ENCODE data around the gene BTK.
"Not testable (repeated sequence)": the region's sequence is repeated elsewhere in the genome, so short reads cannot be mapped to it uniquely, and the experiment has no call there.

Gene BTK

DNA sequence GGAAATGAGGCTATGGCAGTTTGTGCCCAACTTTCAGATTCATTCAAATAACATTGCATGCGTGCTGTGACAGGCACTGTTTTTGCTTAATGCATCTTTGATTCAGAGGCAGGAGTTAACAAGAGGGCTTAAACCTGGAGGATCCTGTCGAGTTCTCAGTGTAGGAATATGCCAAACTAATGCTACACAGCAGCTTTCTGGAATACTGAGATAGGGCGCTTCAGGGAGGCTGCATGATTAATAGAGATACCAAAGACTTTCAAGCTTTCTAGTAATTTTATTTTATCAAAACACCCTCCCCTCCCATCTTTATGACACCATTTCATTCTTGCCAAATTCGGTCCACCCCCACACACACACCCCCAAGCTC lies 36.8 kb downstream of the BTK start:
- Histone ChIP-seq H3K4me3 (ENCODE audit: low read length) (peak overlapping the region; percentile 64), H3K27me3 (ENCODE audit: insufficient read depth, low read length) (no peaks in the 10 kb centered on the region), H2AFZ (ENCODE audit: low read depth, low read length) (peak overlapping the region; percentile 90), H3K4me1 (ENCODE audit: insufficient read depth, low read length) (peaks cover 9% of the 10 kb centered on the region), H3K36me3 (ENCODE audit: insufficient read depth, low read length) (no peaks in the 10 kb centered on the region), H3K9me3 (ENCODE audit: low read length) (no peaks in the 10 kb centered on the region)

DNA sequence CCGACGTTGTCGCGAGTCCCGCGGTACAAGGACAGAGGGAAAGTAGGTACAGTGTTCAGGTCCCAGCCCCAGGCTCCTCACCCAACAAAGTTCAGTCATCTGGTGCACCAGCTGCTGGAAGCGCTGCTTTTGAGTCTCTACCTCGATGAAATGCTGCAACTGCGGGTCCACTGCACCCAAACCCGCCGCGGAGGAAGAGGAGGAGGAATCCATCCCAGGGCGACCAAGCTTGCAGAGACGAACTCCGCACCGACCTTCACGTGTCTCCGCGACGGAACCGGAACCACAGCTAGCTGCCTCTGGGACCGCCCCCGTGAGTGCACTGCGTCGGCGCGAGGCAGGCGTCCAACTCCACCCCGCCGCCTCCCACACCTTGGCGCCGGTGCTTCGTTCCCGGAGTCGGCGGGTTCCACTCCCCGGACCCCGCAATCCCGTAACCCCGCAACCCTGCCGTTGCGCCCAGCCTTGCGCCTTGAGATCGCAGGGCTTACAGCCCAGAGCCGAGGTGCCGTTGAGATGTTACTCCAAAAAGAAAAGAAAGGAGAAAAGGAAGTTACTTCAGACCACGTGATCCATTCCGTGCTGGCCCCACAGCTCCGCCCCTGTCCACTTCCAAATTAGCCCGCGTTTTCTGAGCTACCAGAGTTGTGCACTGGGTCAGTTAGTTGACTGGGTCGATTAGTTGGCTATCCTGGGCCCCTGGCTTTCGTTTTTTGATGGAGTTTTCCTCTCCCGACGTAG lies 37.4 kb downstream of the BTK start, which contains the start of gene TIMM8A:
Gene TIMM8A (minus strand): TSS at position 291 of the 741 bp plus-strand sequence. CDS start 78 bp downstream, at position 213.
- H3K4me3 ChIP-seq (ENCODE audit: low read length): peak within 1 kb of the TSS; percentile 64
- no peaks in the 10 kb centered on the region for H3K36me3 ChIP-seq (ENCODE audit: insufficient read depth, low read length)
- peak within 1 kb of the TSS; percentile 90 for H2AFZ ChIP-seq (ENCODE audit: low read depth, low read length)
- H3K4me1 ChIP-seq (ENCODE audit: insufficient read depth, low read length): peaks cover 9% of the 10 kb centered on the region
- H3K27me3 ChIP-seq (ENCODE audit: insufficient read depth, low read length): no peaks in the 10 kb centered on the region
- no peaks in the 10 kb centered on the region for H3K9me3 ChIP-seq (ENCODE audit: low read length)

GRCh38 chrX:101347859-101348451 lies 38.0 kb downstream of the BTK start:
- peaks cover 9% of the 10 kb centered on the region for H3K4me1 ChIP-seq (ENCODE audit: insufficient read depth, low read length)
- H2AFZ ChIP-seq (ENCODE audit: low read depth, low read length): peak overlapping the region; percentile 90
- H3K36me3 ChIP-seq (ENCODE audit: insufficient read depth, low read length): no peaks in the 10 kb centered on the region
- H3K4me3 ChIP-seq (ENCODE audit: low read length): peak overlapping the region; percentile 64
- H3K9me3 ChIP-seq (ENCODE audit: low read length): no peaks in the 10 kb centered on the region
- no peaks in the 10 kb centered on the region for H3K27me3 ChIP-seq (ENCODE audit: insufficient read depth, low read length)

DNA sequence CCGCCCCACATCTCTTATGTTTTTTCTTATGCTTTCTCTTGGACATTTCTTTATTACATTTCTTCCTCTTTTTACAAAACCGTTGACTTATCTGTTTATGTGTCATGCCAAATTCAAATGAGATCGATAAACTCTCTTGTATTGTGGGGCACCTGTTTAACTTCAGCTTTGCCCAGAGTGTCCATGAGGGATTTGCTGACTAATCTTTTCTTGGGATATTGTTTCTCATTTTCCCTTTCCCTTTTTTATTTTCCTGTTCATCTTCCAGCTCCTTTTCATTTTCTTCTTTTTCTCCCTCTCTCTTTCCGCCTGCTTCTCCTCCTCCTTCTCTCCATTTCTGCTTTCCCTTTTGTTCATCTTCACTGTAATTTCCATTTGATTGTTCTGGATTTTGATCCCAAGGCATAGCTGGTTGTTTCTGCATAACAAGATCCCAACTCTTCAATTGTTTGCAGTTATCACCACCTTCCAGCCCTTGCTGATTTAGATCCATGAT lies 48.2 kb downstream of the BTK start:
- no peaks in the 10 kb centered on the region for H3K36me3 ChIP-seq (ENCODE audit: insufficient read depth, low read length)
- no peaks in the 10 kb centered on the region for H3K27me3 ChIP-seq (ENCODE audit: insufficient read depth, low read length)
- H2AFZ ChIP-seq (ENCODE audit: low read depth, low read length): no peak overlapping the region
- no peaks in the 10 kb centered on the region for H3K4me1 ChIP-seq (ENCODE audit: insufficient read depth, low read length)
- no peaks in the 10 kb centered on the region for H3K9me3 ChIP-seq (ENCODE audit: low read length)
- no peak overlapping the region for H3K4me3 ChIP-seq (ENCODE audit: low read length)

- not testable (repeated sequence) for H3K4me3 ChIP-seq (ENCODE audit: low read length); H3K9me3 ChIP-seq (ENCODE audit: low read length); H2AFZ ChIP-seq (ENCODE audit: low read depth, low read length); H3K4me1 ChIP-seq (ENCODE audit: insufficient read depth, low read length); H3K27me3 ChIP-seq (ENCODE audit: insufficient read depth, low read length); H3K36me3 ChIP-seq (ENCODE audit: insufficient read depth, low read length)
These were observed 51.7 kb downstream of the BTK start for GRCh38 chrX:101334310-101334709.

GRCh38 chrX:101326600-101326999 lies 59.4 kb downstream of the BTK start:
- H3K4me3 ChIP-seq (ENCODE audit: low read length); H3K36me3 ChIP-seq (ENCODE audit: insufficient read depth, low read length); H2AFZ ChIP-seq (ENCODE audit: low read depth, low read length); H3K9me3 ChIP-seq (ENCODE audit: low read length); H3K27me3 ChIP-seq (ENCODE audit: insufficient read depth, low read length); H3K4me1 ChIP-seq (ENCODE audit: insufficient read depth, low read length): not testable (repeated sequence)

GRCh38 chrX:101303790-101304189 lies 82.2 kb downstream of the BTK start:
- no peaks in the 10 kb centered on the region for H3K9me3 ChIP-seq (ENCODE audit: low read length)
- H3K4me1 ChIP-seq (ENCODE audit: insufficient read depth, low read length): no peaks in the 10 kb centered on the region
- H3K27me3 ChIP-seq (ENCODE audit: insufficient read depth, low read length): no peaks in the 10 kb centered on the region
- no peak overlapping the region for H2AFZ ChIP-seq (ENCODE audit: low read depth, low read length)
- no peak overlapping the region for H3K4me3 ChIP-seq (ENCODE audit: low read length)
- no peaks in the 10 kb centered on the region for H3K36me3 ChIP-seq (ENCODE audit: insufficient read depth, low read length)

All from neuron (in vitro differentiated cells).